Hindlimb muscle (tissue), 1 donor: ENCODE data around the gene FAU. TPM values are rescaled to one million over a fixed set of nuclear protein-coding genes. Genes with fewer than 3 reads are reported as not detected.

Experiments
- DNase-seq: peaks from one replicate; pipeline ENCODE4 v3.0.0-alpha.2; 2013
- polyA plus RNA-seq: library from polyadenylated mRNA; unstranded; fragments of 120-200 nt; gene quantifications from one replicate; pipeline ENCODE4 v1.2.1, GENCODE V29; 2013; ENCODE audit not compliant: insufficient read length

FAU gene
- polyA plus RNA-seq, 1 donor: 1,052 TPM

- no peak for DNase-seq
These were observed 49.3 kb downstream of the FAU start for GRCh38 chr11:65072631-65072966.

- no peak for DNase-seq
These were observed 49.9 kb downstream of the FAU start for GRCh38 chr11:65071907-65072630.

Other genes with a start within 250 kb of the FAU start
- 133 TPM for gene EHD1, start 243.5 kb downstream of the FAU start, polyA plus RNA-seq
- gene ATG2A, start 204.9 kb downstream of the FAU start, polyA plus RNA-seq: 15.3 TPM
- gene PPP2R5B, start 197.4 kb downstream of the FAU start, polyA plus RNA-seq: 11.5 TPM
- not detected for gene GPHA2, start 186.2 kb downstream of the FAU start, polyA plus RNA-seq
- not detected for gene MAJIN, start 150.0 kb downstream of the FAU start, polyA plus RNA-seq
- gene BATF2, start 125.2 kb downstream of the FAU start, polyA plus RNA-seq: 0.94 TPM
- gene ARL2, start 108.0 kb downstream of the FAU start, polyA plus RNA-seq: 135 TPM
- gene SNX15, start 94.7 kb downstream of the FAU start, polyA plus RNA-seq: 25.7 TPM
- 15.6 TPM for gene SAC3D1, start 80.9 kb downstream of the FAU start, polyA plus RNA-seq
- gene NAALADL1, start 63.6 kb downstream of the FAU start, polyA plus RNA-seq: 7.4 TPM
- gene CDCA5, start 38.1 kb downstream of the FAU start, polyA plus RNA-seq: 11.7 TPM
- gene ZFPL1, start 37.9 kb downstream of the FAU start, polyA plus RNA-seq: 24.1 TPM
- gene VPS51, start 25.9 kb downstream of the FAU start, polyA plus RNA-seq: 162 TPM
- 13.1 TPM for gene TM7SF2, start 10.3 kb downstream of the FAU start, polyA plus RNA-seq
- gene ZNHIT2, start 4.4 kb downstream of the FAU start, polyA plus RNA-seq: 4.4 TPM
- gene MRPL49, start 187 bp upstream of the FAU start, polyA plus RNA-seq: 23.5 TPM
- gene SYVN1, start 12.4 kb upstream of the FAU start, polyA plus RNA-seq: 41.1 TPM
- not detected for gene SPDYC, start 48.1 kb upstream of the FAU start, polyA plus RNA-seq
- 99.7 TPM for gene CAPN1, start 59.8 kb upstream of the FAU start, polyA plus RNA-seq
- 36.5 TPM for gene POLA2, start 139.8 kb upstream of the FAU start, polyA plus RNA-seq
- 38.8 TPM for gene CDC42EP2, start 192.7 kb upstream of the FAU start, polyA plus RNA-seq
- gene DPF2, start 211.7 kb upstream of the FAU start, polyA plus RNA-seq: 48.6 TPM
- gene TIGD3, start 232.6 kb upstream of the FAU start, polyA plus RNA-seq: 0.22 TPM